WERI-Rb-1 (cell line): ENCODE results near the gene SHROOM2.

Experiments
- DNase-seq: peaks from one replicate; pipeline ENCODE4 v3.0.0-alpha.2; 2020
- H3K27ac ChIP-seq: fragments of 250-450 bp; sonication (Bioruptor Pico); 2 replicates; pipeline ENCODE4 v1.5.1; 2020; ENCODE audit warnings: mild to moderate bottlenecking, moderate library complexity
- H3K27me3 ChIP-seq: fragments of 250-450 bp; sonication (Bioruptor Pico); 2 replicates; pipeline ENCODE4 v1.5.1; 2021; ENCODE audit warnings: mild to moderate bottlenecking, low read depth, moderate library complexity; ENCODE audit not compliant: insufficient read depth, severe bottlenecking
- H3K36me3 ChIP-seq: fragments of 250-450 bp; sonication (Bioruptor Pico); 2 replicates; pipeline ENCODE4 v1.5.1; 2020; ENCODE audit warnings: mild to moderate bottlenecking, moderate library complexity
- H3K4me3 ChIP-seq: 2 replicates; pipeline ENCODE4 v1.5.1; 2011; ENCODE audit warnings: low read depth, mild to moderate bottlenecking, control low read depth, low read length
- H3K9me3 ChIP-seq: fragments of 250-450 bp; sonication (Bioruptor Pico); 2 replicates; pipeline ENCODE4 v1.5.1; 2021; ENCODE audit warnings: mild to moderate bottlenecking, moderate library complexity; ENCODE audit not compliant: severe bottlenecking
- TF ChIP-seq, protein P1 (sequence below): IDR thresholded peaks from 2 replicates; pipeline ENCODE4 v1.5.1; 2011; ENCODE audit warnings: low read depth, mild to moderate bottlenecking, control low read depth, inconsistent platforms, low read length

The SHROOM2 gene

DNA sequence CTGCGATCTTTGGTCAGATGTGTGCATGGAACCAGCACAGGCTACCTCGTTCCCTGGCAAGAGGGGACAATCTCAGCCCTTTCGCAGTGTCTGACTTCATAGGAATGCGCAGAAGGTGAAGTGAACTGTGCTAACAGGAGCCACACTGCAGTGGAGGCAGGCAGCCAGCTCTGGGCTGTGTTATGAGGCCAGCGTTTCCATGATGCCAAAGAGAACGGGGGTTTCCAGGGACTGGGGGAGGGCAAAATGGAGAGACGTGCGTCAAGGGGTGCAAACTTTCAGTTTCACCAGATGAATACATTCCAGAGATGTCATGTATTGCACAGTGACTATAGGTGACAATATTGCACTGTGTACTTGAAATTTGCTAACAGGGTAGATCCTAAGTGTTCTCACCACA is 211.3 kb downstream of the SHROOM2 start:
- peaks cover 12% of the 10 kb centered on the region for H3K27me3 ChIP-seq

More for the DNA sequence above, 211.3 kb downstream of the SHROOM2 start:
- Histone ChIP-seq H3K9me3 (no peaks in the 10 kb centered on the region), H3K4me3 (no peak overlapping the region), H3K27ac (no peak overlapping the region), H3K36me3 (no peaks in the 10 kb centered on the region)
- TF ChIP-seq, protein P1, sequence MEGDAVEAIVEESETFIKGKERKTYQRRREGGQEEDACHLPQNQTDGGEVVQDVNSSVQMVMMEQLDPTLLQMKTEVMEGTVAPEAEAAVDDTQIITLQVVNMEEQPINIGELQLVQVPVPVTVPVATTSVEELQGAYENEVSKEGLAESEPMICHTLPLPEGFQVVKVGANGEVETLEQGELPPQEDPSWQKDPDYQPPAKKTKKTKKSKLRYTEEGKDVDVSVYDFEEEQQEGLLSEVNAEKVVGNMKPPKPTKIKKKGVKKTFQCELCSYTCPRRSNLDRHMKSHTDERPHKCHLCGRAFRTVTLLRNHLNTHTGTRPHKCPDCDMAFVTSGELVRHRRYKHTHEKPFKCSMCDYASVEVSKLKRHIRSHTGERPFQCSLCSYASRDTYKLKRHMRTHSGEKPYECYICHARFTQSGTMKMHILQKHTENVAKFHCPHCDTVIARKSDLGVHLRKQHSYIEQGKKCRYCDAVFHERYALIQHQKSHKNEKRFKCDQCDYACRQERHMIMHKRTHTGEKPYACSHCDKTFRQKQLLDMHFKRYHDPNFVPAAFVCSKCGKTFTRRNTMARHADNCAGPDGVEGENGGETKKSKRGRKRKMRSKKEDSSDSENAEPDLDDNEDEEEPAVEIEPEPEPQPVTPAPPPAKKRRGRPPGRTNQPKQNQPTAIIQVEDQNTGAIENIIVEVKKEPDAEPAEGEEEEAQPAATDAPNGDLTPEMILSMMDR: no peak
- DNase-seq: no peak
